ENCODE results near the gene PSME4.

The PSME4 gene

GRCh38 chr2:53901192-53901591, 69.6 kb downstream of the PSME4 start:
- in situ Hi-C loops (cut with MboI; ENCODE audit: low sequenced_read_pairs): no loop called here

DNA sequence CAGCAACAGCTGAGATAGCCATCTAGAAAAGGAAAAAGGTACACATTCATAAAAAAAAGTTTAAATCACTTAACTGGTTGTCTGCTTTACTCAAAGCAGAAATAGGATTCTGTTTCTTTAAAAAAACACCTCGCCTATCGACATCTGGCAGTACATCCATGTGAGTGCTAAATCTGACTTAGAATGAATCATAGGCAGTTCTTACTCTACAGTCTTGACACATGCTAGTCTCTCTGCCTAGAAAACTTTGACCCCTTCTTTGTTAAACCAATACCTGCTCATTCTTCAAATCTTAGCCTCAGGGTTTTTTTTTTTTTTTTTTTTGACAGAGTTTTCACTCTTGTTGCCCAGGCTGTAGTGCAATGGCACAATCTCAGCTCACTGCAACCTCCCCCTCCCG, 73.9 kb downstream of the PSME4 start:
- in situ Hi-C loops (cut with MboI; ENCODE audit: low sequenced_read_pairs): no loop called here

DNA sequence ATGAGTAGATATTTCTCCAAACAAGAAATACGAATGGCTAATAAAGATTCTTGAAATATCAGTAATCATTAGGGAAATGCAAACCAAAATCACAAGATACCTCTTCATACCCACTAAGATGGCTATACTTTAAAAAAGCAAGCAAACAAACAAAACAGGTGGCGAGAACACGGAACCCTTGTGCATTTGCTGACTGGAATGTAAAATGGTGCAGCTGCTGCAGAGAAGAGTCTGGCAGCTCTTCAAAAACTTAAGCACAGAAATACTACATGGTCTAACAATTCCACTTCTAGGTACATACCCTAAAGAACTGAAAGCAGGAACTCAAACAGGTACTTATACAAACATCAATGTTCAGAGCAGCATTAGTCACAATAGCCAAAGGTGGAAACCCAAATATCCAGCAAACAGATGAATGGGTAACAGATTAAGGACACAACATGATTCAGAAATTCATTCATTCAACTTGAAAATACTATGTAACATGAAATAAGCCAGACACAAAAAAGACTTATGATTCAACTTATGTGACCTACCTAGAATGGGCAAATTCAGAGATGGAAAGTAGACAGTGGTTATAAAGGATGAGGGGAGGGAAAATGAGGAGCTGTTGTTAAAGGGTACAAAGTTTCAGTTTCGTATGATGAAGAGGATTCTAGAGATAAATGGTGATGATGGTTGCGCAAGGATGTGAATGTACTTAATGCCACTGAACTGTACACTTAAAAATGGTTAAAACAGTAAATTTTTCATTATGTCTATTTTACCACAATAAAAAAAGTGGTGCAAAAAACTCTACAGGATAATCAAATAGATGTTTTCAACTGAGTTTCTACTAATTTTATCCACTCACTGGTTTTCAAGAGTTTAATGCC, 84.2 kb downstream of the PSME4 start:
- in situ Hi-C loops (cut with MboI; ENCODE audit: low sequenced_read_pairs): no loop called here

GRCh38 chr2:53884883-53885282, 85.9 kb downstream of the PSME4 start:
- in situ Hi-C loops (cut with MboI; ENCODE audit: low sequenced_read_pairs): no loop called here

DNA sequence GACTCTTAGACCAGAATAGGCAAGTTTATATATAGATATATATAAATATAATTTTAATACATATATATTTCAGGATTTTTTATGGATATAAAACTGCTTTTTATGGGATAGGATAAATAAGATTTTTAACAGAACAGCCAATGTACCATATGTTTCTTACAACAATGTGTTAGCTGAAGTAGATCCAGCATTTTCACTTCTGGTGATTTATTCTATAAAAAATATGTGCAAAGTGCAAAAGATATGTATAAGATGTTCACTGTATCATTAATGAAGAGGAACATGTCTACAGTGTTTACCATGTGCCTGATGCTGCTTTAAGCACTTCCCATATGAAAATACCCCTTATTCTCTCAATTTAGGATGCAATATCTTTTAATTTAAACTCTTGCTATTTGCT, 88.8 kb downstream of the PSME4 start:
- in situ Hi-C loops (cut with MboI; ENCODE audit: low sequenced_read_pairs): no loop called here

DNA sequence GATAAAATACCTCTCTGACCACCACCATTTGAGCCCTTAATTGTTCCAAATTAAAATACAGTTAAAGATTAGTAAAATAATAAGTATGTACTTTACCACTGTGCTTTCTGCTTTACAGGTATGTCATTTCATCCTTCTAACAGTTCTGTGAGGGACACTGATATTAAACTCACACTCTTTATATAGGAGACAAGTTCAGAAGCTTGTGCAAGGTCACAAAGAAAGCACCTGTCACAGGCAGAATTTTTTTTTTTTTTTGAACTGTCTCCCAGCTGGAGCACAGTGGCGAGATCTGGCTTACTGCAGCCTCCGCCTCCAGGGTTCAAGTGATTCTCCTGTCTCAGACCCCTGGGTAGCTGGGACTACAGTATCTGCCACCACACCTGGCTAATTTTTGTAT, 89.4 kb downstream of the PSME4 start:
- in situ Hi-C loops (cut with MboI; ENCODE audit: low sequenced_read_pairs): no loop called here

GRCh38 chr2:53880756-53881155, 90.0 kb downstream of the PSME4 start:
- in situ Hi-C loops (cut with MboI; ENCODE audit: low sequenced_read_pairs): no loop called here

DNA sequence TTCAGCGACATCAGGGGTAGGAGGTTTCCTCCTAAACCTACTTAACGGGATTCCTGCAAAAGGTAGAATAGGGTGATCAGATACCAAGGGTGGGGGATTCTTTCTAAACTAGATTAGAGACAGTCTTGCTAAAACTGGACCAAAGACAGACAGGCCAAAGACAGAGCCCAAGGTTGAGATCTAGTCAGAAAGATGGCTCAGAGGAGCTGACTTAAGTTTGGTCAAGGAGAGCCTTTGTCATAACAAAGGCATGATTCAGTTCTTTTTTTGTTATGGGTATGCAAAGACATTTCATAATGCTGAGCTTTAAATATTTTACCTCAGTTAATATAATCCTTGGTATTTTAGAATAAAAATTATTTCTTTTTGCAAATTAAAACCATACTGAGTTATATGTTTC, 93.2 kb downstream of the PSME4 start:
- in situ Hi-C loops (cut with MboI; ENCODE audit: low sequenced_read_pairs): no loop called here

DNA sequence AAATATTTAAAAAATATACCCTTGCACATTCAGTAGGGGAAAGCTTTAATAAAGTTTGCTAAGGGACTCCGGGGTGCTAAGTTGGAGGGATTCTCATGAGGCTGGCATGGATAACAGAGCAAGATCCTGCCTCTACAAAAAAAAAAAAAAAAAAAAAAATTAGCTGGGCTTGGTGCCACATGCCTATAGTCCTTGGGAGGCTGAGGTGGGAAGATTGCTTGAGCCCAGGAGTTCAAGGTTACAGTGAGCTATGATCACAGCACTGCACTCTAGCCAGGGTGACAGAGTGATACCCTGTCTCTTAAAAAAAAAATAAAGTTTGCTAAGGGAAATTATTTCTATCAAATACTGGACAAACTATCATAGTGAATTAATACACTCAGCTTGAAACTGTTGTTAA, 93.7 kb downstream of the PSME4 start:
- in situ Hi-C loops (cut with MboI; ENCODE audit: low sequenced_read_pairs): no loop called here

DNA sequence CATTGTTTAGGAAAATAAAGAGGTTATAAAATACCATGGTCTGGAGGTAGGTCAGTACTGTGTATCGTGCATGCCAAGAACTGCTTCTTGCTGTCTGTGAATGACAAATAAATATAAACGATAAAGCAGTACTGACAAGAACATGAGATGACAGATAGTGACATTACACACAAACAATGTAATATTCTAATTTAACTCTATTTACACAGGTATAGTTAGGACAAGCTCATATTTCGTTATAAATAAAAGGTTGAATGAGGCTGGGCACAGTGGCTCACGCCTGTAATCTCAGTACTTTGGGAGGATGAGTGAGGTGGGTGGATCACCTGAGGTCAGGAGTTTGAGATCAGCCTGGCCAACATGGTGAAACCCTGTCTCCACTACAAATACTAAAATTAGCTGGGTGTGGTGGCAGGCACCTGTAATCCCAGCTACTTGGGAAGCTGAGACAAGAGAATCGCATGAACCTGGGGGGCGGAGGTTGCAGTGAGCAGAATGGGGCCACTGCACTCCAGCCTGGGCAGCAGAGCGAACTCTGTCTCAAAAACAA, 96.3 kb downstream of the PSME4 start:
- in situ Hi-C loops (cut with MboI; ENCODE audit: low sequenced_read_pairs): no loop called here

- in situ Hi-C loops (cut with MboI; ENCODE audit: low sequenced_read_pairs): no loop called here
These were observed 103.0 kb downstream of the PSME4 start for GRCh38 chr2:53867773-53868172.

GRCh38 chr2:53867169-53867568, 103.6 kb downstream of the PSME4 start:
- in situ Hi-C loops (cut with MboI; ENCODE audit: low sequenced_read_pairs): no loop called here

- in situ Hi-C loops (cut with MboI; ENCODE audit: low sequenced_read_pairs): no loop called here
These were observed 104.8 kb downstream of the PSME4 start for GRCh38 chr2:53865962-53866361.

GRCh38 chr2:53865264-53865663, 105.5 kb downstream of the PSME4 start:
- in situ Hi-C loops (cut with MboI; ENCODE audit: low sequenced_read_pairs): no loop called here

DNA sequence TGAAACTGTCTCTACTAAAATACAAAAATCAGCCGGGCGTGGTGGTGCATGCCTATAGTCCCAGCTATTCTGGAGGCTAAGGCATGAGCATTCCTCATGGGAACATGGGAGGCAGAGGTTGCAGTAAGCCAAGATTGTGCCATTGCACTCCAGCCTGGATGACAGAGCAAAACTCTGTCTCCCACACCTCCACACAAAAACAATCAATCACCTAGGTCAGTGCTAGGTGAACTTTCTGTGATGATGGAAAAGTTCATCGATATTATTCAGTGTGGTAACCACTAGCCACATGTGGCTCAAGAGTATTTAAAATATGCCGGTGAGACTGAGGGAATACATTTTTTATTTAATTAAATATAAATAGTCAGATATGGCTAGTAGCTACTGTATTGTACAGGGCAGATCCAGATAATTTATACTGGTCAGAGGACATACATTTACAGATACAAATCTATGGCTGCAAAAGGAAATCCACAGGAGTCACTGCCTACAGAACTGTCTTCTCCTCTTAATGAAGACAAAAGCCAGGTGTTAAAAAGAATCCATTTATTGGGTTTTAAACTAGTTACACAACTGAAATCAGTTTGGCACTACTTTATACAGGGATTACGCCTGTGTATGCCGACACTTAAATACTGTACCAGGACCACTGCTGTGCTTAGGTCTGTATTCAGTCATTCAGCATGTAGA, 107.1 kb downstream of the PSME4 start:
- in situ Hi-C loops (cut with MboI; ENCODE audit: low sequenced_read_pairs): no loop called here

DNA sequence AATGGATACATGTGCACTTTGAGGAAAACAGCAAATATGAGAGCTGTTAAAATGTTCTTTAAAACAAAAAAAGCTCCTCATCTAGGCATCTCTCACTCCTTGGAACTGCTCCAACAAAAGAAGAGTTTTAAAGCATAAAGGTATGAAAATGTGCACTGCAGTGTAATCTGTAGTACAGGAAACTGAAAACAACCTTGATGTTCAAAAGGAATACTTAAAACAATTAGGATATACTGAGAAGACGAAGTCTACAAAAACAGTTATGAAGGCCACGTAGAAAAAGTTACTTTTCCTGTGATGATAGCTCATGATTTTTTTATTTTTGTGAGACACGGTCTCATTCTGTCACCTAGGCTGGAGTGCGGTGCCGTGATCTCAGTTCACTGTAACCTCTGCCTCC, 109.0 kb downstream of the PSME4 start:
- in situ Hi-C loops (cut with MboI; ENCODE audit: low sequenced_read_pairs): no loop called here

DNA sequence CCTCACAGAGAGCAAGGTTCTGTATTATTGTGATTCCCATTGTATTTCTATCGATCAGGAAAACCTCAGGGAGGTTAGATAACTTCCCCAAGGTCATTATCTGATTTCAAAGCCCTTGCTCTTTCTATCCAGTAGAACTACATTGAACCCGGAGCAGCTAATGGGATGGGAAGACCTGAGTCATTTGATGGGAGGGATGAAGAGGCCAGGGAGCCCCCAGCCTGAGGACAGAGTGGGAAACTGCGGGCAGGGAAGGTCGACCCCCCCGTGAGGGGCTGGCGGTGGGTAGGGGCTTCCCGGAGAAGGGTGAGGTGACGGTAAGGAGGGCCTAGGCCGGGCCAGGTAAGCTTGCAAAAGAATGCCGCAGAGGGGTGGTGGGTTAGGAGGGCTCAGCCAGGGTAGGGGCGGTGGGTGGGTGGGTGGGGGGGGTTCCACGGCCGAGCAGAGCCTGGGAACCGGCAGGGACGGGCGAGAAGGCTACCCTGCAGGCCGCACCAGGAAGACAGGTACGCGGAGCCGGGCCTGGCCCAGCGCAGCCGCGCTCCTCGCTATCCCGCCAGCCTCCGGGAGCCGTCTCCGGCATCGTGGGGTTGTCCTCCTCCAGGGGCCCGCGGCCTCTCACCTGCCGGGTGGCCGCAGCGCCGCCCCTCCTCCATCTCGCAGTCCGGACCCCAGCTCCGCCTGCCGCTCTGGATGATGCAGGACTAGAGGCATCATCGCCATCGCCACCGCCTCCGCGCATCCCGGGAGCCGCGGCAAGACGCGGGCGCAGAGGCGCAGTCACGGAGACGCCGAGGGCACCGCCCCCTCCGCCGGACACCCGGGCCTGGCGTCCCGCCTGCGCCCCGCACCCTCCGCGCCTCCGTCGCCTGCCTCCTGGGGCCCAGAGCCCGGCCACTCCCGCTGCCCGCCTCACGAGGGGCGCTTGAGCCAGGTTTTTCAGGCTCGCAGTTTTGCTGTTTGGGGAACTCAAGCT, 111.3 kb downstream of the PSME4 start, which contains the start of gene GPR75:
Gene GPR75 (minus strand): TSS at position 762 of the 976 bp plus-strand sequence. CDS start 5,211 bp downstream, outside the sequence.
- in situ Hi-C loops (cut with MboI; ENCODE audit: low sequenced_read_pairs): no loop called here

DNA sequence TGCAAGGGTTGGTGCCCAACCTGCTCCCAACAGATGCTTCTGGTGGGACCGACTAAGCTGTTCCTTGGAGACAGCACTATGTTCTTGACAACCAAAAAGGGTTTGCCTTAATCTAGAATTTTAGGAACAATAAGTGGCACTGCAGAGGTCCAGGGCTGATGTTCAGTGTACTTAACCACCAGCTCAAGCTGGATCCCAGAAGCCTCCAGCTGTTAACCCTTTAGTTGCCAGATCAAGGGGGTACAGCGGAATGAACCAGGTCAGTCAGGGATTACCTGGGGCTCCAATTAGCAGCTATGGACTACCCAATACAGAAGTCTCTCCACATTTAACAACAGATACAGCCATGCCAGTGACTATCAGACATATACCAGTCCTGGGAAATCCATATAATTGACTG, 114.5 kb downstream of the PSME4 start:
- in situ Hi-C loops (cut with MboI; ENCODE audit: low sequenced_read_pairs): no loop called here

DNA sequence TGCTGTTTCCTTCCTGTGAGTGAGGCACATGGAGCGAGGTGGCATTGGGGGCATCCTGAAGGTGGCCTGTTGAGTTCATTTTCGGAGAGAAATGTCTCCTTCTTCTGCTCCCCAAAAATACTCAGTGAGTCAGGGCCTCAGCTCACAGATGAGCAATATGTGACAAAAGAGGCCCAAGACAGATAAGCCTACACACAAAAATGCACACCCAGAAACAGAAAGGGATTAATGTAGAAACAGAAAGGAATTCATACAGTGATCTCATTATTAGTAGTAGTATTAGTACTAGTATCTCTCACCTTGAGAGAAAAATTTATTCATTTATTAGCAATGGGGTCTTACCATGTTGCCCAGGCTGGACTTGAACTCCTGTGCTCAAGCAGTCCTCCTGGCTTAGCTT, 116.1 kb downstream of the PSME4 start:
- in situ Hi-C loops (cut with MboI; ENCODE audit: low sequenced_read_pairs): no loop called here

DNA sequence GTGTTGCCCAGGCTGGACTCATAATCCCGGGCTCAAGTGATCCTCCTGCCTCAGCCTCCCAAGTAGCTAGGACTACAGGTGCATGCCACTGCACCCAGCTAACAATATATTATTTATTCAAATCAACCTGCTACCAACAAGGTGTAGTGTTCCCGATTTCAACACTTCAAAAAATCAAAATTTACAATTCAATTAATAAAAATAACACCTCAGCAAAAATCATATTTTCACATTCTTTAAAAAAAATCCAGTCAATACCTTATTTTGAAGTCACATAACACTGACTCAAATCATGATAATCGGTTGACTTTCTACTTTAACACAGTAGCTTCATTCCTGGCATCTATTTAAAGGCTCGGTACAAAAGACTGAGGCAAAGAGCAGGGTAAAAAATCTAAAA, 118.3 kb downstream of the PSME4 start:
- in situ Hi-C loops (cut with MboI; ENCODE audit: low sequenced_read_pairs): no loop called here

Data from hTERT RPE-1 (cell line).